GM13976 (cell line): ENCODE data around the gene PDCD6IP.

Experiments
- DNase-seq: peaks from one replicate; pipeline ENCODE4 v3.0.0; 2012; ENCODE audit warnings: low spot score
- CTCF ChIP-seq: IDR thresholded peaks from 2 replicates; pipeline ENCODE4 v1.5.1; 2012; ENCODE audit warnings: borderline replicate concordance, mild to moderate bottlenecking; ENCODE audit not compliant: insufficient read depth; ENCODE audit errors: extremely low read depth, missing control alignments, control extremely low read depth
- in situ Hi-C: fragments of 300-500 bp; cut with MboI; formaldehyde crosslinking; loops from one replicate; pipeline ENCODE4 v1.12.0; 2022; ENCODE audit warnings: low sequenced_read_pairs, mixed read lengths, inconsistent platforms; ENCODE audit not compliant: unreplicated experiment

PDCD6IP gene

GRCh38 chr3:33881156-33882064 lies 83.0 kb downstream of the PDCD6IP start:
- no peak for DNase-seq
- no peak for TF ChIP-seq CTCF
- in situ Hi-C loops = no loop called here

GRCh38 chr3:33882296-33882695 lies 83.9 kb downstream of the PDCD6IP start:
- no peak for TF ChIP-seq CTCF
- in situ Hi-C loops = no loop called here
- no peak for DNase-seq

- peak; percentile 45 for DNase-seq
- in situ Hi-C loops = no loop called here
- TF ChIP-seq CTCF = peak; percentile 64
Observed at GRCh38 chr3:33883538-33883950, 85.1 kb downstream of the PDCD6IP start.

- TF ChIP-seq CTCF = peak; percentile 21
- no peak for DNase-seq
- in situ Hi-C loops = no loop called here
Observed at GRCh38 chr3:33883951-33884561, 85.6 kb downstream of the PDCD6IP start.

GRCh38 chr3:33884701-33885100 lies 86.3 kb downstream of the PDCD6IP start:
- TF ChIP-seq CTCF = no peak
- in situ Hi-C loops = no loop called here
- DNase-seq = no peak

GRCh38 chr3:33885496-33885895 lies 87.1 kb downstream of the PDCD6IP start:
- in situ Hi-C loops = no loop called here
- no peak for DNase-seq
- TF ChIP-seq CTCF = no peak

- in situ Hi-C loops = no loop called here
- TF ChIP-seq CTCF = no peak
- DNase-seq = no peak
Observed at GRCh38 chr3:33886015-33886414, 87.6 kb downstream of the PDCD6IP start.
